HG03159 (cell line): Measurements from ENCODE around the gene MMP17.

Source experiments
- ATAC-seq: cut with Tn5 transposase; IDR thresholded peaks from one replicate; pipeline ENCODE4 v1.9.1; 2021; ENCODE audit warnings: mild to moderate bottlenecking, moderate library complexity; ENCODE audit not compliant: unreplicated experiment

The MMP17 gene

DNA sequence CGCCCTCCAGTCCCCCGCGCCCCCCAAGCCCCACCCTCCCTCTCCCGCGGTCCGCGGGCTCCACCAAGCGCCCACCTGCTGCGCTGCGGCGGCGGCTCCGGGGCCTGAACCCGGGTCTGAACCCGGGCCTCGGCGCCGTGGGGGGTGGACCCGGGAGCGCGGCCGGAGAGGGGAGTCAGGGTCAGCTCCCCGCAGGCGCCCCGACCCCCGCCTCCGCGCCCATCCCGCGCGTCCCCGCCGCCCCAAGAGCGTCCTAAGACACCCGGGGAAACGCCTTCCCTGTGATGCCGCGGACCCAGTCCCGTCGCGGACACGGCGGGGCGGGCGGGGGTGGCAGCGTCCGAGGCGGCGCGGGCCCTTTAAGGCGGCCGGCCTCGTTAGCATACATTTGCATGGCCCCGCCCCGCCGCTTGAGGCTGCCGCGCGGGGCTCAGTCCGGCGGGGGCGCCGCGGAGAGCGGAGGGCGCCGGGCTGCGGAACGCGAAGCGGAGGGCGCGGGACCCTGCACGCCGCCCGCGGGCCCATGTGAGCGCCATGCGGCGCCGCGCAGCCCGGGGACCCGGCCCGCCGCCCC is at the start of gene MMP17:
Gene MMP17, plus strand, starts transcription at position 433 of the 574 bp plus-strand sequence. Its CDS starts 102 bp downstream, at position 535.
- ATAC-seq = peak; percentile 60

DNA sequence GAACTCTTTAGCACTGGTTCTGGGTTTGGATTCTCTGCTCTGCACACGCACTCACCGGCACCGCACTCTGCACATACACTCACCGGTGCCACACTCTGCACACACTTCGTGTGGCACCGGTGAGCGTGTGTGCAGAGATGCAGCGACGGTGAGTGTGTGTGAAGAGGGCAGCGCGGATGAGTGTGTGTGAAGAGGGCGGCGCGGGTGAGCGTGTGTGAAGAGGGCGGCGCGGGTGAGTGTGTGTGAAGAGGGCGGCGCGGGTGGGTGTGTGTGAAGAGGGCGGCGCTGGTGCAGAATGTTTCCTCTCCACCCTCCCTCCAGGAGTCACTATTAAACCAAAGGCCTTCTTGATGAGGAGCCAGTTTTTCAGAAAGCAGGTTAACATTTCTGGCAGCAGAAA is 49.2 kb upstream of the MMP17 start:
- no peak for ATAC-seq

DNA sequence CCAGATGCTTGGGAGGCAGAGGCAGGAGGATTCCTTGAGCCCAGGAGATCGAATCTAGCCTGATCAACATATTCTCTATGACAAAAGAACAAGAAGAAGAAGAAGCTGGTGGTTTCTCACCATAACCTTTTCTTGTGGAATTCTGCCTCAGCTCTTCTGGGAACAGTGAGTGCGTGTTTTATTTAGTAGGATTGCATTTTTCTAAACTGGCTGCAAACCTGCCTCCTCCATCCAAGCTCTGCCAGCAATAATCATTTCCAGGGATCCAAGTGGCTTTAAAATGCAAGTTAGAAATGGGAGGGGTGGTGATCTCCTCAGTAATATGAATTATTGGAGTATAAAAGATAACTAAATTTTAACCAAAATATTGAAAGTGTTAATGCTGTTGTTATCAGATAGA is 46.1 kb upstream of the MMP17 start:
- ATAC-seq = no peak

DNA sequence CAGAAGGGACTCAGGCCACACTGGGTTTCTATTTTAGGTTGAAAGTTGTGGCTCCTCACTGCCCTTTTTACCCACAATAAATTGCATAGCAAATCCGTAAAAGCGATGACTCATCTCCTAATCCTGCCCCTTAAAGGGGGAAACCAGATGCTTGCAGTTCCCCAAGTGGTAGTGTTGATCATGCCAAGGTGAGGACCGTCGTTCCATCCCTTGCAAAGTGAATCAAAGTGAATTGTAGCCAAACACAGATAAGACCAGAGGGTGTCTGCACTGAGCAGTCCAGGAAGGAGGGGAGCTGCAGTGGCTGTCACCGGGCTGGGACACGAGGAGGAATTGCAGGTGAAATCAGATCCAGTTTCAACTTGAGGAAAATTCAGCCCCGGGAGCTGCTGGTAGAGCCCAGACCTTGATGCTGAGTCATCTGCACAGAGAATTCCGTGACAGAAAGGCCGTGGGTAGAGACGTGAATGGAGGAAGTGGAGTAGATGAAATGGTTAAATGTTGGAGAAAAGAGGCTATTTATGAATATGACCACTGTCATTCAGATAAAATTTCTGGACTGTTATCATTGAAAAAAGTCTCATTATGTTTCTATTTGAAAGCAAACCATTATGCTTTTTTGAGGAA is 44.2 kb upstream of the MMP17 start:
- ATAC-seq = peak; percentile 63

DNA sequence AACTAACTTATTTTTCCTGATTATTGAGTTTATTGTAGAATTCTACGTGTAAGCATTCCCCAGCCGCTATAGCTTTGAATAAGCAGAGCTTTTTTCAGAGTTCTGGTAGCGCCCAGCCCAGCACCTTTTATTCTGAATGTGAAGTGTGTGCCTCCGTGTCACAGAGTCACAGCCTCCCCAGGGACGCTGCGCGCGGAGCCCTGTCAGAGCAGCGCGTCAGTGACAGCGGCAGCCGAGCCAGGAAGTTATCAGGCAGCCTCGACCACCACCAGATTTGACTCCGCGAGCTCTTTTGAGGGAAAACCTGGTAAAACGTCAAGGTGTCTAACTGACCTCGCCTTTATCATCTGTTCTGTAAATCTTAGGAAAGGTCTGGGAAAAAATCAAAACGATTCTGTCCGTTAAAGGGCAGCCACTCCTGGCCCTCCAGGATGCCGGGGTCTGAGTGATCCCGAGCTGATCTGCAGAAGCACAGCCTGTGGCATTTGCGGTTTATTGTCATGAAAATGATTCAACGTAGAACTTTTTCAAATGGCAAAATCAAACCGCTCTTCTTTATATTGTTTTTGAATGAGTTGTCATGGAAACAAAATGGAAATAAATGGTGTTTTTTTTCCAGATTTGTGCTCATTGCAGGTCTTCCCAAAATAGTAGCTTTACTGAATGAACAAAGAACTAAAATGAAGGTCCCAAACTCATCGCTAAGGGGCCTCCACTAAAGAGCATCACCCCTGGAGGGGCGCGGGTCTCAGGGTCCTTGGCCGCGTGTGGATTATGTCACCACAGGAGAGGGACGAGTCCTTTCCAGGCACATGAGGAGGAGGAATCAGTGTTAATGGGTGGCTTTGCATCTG is 43.1 kb upstream of the MMP17 start:
- ATAC-seq = no peak

DNA sequence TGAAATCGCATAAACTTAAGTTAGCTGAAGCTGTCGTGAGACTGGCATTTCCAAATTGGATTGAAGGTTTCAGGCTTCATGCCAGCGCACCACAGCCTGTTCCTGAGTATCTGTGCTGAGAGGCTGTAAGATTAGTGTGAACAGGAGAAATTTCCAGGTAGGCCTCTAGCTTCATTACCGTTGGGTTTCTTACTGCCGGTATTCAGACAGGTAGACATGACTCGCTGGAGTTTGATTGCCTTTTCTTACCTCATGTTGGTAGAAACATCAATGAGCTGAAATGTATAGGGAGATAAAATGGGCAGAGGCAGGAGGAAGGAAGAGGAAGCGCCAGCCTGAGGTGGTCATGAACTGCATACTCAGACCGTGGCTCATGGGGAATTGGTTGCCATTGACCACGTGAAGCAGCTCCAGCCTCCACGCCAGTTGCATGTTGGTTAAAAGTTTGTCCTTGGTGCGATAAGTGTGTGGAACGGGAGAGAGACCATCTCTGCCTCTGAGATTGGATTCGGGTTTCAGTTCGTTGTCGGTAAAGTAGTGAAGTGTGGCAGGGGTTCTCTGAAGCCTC is 42.3 kb upstream of the MMP17 start:
- no peak for ATAC-seq

DNA sequence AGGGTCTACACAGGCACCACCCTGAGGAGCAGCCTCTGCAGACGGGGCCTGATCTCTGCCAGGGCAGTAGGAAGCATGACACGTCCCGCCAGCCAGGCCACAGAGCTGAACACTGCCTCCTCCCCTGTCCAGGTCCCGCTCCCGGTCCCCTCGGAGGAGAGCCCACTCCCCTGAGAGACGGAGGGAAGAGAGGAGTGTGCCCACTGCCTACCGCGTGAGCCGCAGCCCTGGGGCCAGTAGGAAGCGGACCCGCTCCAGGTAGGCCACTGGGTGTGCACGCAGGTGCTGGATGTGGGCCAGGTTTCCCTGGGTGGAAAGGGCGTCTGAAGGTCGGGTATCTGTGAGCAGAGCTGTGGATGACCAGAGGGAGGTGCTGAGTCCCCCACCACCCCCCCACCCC is 41.9 kb upstream of the MMP17 start:
- no peak for ATAC-seq

DNA sequence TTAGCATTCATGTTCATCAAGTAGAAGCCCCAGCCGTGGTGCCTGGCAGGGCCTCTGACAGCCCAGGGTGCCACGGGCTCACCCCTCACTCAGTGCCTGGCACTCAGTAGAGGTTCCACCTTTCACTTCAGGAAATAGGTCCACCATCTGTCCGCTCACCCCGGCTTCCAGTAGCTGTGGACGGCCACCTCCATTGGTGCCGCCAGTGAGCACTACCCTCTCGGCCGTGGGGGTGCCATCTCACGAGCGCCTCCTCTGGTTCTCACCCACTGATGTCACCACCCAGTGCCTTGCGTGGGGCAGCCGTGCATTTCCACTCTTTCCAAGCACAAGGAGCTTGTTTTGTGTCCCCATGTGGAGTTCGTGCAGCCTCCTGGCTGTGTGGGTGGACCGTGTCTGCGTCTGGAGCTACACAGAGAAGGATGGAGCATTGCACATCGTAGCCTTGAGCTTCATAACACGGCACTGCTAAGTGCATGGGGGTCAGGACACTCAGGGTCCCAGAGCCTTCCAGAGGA is 41.0 kb upstream of the MMP17 start:
- ATAC-seq = no peak

DNA sequence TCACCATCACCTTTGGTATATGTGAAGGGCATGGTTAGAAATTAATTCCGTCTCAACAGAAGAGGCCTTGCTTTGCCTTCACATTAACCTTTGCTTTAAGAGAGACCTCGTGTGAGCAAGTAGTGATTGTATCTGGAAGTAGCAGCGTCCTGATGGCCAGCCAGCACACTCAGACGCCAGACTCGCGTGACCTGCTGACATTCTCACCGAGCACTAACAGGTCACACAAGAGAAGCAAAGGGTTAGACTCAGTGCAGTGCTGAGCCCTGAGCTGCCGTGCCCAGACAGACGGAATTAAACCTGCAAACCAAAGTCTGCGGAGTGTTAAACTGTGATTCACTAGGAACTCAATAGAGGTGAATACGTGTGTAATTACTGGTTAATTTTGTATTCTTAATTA is 40.1 kb upstream of the MMP17 start:
- ATAC-seq = no peak

DNA sequence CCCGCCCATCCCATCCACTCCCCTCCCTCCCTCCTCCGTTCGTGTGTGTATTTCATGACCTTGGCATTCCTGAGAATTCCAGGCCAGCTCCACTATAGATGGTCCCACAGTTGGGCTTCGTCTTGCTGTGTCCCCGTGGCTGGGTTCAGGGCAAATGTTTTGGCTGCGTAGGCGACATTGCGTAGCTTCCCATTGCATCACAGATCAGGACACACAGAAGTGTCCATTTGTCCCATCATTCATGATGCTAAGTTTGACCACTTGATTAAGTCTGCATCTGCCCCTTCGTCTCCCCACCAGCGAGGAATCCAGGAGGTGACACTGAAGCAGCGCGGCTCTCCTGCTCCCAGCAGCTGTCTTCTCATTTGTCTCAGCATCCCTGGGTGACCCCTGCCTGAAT is 38.6 kb upstream of the MMP17 start:
- ATAC-seq = no peak

DNA sequence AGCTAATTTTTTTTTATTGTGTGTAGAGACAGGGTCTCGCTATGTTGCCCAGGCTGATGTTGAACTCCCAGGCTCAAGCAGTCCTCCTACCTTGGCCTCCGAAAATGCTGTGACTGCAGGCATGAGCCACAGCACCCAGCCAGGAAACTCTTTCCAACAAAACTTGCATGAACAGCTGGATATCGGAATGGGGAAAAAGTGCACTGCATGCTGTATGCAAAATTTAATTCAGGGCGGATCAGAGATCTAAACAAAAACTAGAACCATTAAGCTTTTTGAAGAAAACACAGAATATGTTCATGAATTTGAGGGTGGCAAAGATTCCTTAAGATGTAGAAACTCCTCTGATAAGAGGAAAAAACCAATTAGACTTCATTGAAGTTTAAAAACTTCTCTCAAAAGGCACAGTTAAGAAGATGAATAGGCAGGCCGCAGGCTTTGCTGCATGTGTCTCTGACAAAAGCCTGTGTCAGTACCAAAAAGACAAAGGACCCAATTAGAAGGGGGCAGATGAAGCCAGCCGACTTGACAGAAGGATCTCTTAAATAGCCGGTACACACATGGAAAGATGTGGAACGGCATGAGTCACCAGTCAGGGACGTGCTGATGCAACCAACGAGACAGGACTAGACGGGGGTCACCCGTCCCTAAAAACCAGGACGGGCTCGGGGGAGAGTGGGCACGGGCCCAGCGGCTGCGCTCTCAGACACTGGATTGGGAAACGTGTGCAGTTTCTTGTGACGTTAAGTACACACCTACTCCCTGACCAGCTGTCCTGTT is 34.8 kb upstream of the MMP17 start:
- ATAC-seq = no peak

DNA sequence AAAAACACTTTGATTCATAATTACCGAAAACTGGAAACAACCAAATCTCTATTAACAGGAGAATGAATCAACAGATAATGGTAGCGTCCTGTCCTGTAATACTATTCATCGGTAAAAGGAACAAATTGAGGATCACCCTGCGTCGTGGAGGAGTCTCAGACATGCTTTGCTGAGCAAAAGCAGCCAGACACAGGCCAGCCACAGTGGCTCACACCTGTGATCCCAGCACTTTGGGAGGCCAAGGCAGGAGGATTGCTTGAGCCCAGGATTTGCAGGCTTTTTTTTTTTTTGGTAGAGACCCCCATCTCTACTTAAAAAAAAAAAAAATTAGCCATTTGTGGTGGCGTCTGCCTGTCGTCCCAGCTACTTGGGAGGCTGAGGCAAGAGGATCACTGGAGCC is 34.1 kb upstream of the MMP17 start:
- no peak for ATAC-seq

DNA sequence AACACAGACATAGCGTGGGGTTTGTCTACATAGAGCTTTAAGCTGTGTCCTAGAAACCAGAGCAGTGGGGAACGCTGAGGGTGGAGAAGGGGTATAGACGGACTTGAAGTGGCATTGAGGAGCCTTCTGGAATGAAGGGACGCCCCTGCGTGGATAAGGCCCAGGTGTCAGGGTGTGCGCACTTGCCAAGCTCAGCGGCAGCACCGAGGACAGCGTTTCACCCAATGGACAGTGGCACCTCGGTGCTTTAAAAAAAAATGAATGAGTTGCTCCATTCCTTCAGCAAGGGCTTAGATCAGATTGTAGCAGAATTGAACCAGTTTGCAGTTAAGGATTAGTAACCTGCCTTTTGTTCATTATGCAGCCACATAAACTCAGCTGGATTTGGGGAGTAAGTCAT is 33.6 kb upstream of the MMP17 start:
- ATAC-seq = no peak

DNA sequence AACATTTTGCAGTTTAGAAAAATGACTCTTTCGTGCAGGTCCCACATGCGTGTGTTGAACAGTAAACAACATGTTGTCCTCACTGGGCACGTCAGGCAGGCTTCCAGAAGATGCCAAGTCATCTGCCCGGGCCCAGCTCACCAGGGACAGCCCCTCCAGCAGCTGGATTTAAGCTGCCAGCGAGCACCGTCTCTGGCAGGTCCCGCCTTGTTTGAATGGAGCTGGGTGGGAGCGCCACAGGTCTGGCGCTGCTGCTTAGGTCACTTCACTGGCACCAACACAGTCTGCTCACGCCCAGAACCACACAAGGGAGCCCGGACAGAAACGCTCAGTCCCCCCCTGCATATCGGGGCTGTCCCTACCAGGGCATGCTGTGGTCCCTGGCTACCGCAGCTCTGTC is 33.1 kb upstream of the MMP17 start:
- ATAC-seq = no peak

DNA sequence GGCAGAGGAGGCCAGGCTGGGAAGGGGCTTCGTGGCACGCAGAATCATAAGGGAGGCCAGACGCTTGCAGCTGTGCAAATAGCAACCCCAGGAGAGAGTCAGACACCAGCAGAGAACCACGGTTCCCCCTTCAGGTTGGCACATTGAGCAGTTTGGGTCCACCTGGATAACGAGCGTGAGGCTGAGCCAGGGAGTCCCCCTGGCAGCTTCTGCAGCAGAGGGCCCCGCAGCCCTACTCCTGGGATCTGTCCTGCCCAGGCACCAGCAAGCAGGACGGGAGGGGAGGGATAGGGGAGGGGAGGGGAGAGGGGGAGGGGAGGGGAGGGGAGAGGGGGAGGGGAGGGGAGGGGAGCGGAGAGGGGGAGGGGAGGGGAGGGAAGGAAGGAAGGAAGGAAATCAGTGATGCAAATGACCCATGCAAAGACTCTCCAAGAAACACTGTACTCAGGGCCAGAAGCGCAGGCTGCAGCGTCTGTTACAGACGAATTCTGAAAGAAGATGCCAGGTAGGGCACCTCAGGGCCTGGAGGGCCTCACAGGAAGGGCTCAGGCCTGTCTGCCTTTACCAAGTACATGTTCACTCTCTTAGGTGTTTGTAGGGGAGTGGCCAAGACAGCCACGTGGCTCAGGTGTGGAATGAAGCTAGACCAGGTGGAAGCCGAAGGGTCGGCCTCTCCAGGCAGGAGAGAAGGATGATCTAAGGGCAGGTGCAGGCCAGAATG is 32.3 kb upstream of the MMP17 start:
- no peak for ATAC-seq

DNA sequence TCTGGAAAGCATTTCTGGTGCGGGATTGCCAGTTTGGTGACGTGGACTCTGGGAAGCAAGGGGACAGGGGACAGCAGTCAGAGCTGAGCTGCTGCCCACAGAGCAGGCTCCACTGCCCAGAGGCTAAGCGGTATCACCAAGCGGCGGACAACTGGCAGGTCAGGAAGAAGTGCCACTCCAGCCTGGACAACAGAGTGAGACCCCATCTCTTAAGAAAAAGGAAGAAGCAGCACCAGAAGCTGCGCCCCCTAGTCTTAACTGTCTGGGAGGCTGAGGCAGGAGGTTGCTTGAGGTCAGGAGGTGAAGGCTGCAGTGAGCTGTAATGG is 31.8 kb upstream of the MMP17 start:
- ATAC-seq = no peak

DNA sequence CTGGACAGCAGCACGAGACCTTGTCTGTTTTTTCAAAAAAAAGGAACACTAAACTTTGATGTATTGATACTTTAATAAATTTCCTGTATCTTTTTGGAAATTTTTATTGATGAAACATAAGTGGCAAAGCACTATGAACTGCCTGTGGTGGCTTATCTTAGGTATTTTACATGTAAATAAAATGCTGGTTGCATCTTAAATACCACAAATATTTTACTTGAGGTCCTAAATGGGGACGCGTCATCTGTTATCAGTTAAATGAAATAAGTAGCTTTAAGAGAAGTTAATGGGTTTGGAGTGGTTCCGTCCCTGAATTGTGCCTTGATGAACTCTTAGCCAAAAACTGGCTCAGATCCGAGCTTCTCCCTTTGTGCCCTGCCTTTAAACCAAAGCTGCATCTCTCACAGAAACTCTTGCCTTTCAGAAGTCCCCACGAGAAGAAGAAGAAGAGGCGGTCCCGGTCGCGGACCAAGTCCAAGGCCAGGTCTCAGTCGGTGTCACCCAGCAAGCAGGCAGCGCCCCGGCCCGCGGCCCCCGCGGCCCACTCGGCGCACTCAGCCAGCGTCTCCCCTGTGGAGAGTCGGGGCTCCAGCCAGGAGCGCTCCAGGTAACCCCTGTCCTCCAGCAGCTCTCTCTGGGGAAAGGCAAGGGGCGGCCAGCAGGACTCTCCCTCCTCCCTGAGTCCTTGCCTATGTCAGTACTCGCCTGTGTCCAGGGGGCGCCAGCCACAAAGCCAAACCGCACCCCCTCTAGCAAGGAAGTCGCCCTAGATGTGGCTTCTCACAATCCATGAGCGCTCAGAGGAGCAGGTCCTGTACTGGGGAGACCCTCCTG is 31.2 kb upstream of the MMP17 start:
- no peak for ATAC-seq

DNA sequence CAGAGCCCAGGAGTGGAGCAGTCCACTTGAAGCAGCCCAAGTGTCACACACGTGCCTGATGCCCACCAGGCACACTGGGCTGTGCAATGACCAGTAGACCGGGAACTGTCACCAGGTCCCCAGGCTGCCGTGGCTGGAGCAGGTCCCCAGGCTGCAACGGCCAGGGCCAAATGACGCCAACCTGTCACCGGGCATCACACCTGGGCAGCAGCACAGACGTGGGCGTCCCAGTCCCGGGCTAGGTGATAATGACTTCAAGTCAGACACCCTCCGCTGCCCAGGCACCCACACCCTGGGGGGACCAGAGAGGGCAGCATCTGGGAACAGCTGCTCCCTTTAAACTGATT is 30.6 kb upstream of the MMP17 start:
- ATAC-seq = no peak

DNA sequence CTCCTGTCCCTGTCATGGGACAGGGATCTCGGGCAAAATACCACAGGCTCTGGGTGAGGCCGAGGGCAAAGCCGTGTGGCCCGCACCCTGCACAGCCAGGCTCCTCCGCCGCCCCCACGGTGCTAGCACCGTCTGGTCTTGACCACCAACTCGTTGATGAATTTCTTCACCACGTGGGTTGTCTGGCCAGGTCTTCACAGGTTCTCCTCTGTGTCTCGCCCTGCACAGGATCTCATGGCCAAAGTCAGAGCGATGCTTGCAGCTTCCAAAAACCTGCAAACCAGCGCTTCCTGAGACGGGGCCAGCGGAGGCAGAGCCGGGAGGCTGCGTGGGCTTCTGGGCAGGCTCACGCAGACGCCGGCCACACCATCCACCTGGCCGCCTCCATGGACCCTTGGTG is 29.0 kb upstream of the MMP17 start:
- no peak for ATAC-seq
